Aorta (tissue), 5 donors: ENCODE measurements around the gene FKBP5. TPM values are rescaled to one million over a fixed set of nuclear protein-coding genes. Genes with fewer than 3 reads are reported as not detected.
"Not testable (repeated sequence)": the region's sequence is repeated elsewhere in the genome, so short reads cannot be mapped to it uniquely, and the experiment has no call there.

ENCODE experiments used
- ATAC-seq: fragments of 200-7000 bp; cut with Tn5 transposase; one replicate; pipeline ENCODE4 v1.9.1; 2022; ENCODE audit warnings: moderate library complexity; ENCODE audit not compliant: low FRiP score
- DNase-seq, 2 donors: peaks; one replicate each; pipeline ENCODE4 v3.0.0-alpha.2; 2020
- H3K27ac ChIP-seq, 2 donors: one replicate each; pipeline ENCODE4 v1.5.1; 2013; ENCODE audit warnings: low read length in 2 of 2, mild to moderate bottlenecking in 2 of 2, moderate library complexity in 2 of 2, control low read depth in 1 of 2, inconsistent platforms in 1 of 2, low read depth in 1 of 2
- H3K27me3 ChIP-seq, 2 donors: one replicate each; pipeline ENCODE4 v1.6.1; 2013; ENCODE audit warnings: control low read depth in 1 of 2, low read length in 1 of 2, mild to moderate bottlenecking in 1 of 2, moderate library complexity in 1 of 2; ENCODE audit not compliant: insufficient read depth in 2 of 2, control insufficient read depth in 1 of 2
- H3K36me3 ChIP-seq, 2 donors: one replicate each; pipeline ENCODE4 v1.6.1; 2013; ENCODE audit warnings: control low read depth in 1 of 2, low read length in 1 of 2, mild to moderate bottlenecking in 1 of 2; ENCODE audit not compliant: insufficient read depth in 2 of 2, control insufficient read depth in 1 of 2
- H3K4me1 ChIP-seq, 2 donors: one replicate each; pipeline ENCODE4 v1.6.1; 2013; ENCODE audit warnings: low read length in 2 of 2, control low read depth in 1 of 2, mild to moderate bottlenecking in 1 of 2, moderate library complexity in 1 of 2; ENCODE audit not compliant: insufficient read depth in 2 of 2, control insufficient read depth in 1 of 2
- H3K4me3 ChIP-seq, 2 donors: one replicate each; pipeline ENCODE4 v1.5.1; 2013; ENCODE audit warnings: low read length in 2 of 2, control low read depth in 1 of 2, mild to moderate bottlenecking in 1 of 2
- H3K9me3 ChIP-seq: one replicate; pipeline ENCODE4 v1.6.1; 2013; ENCODE audit warnings: mild to moderate bottlenecking, low read length; ENCODE audit not compliant: control insufficient read depth
- WGBS, 2 donors: extraction: QIAGEN DNeasy Blood & Tissue Kit; methylation state at CpG; one replicate each; pipeline ENCODE4 v1.1.7; 2013; 5-methylcytosine and 5-hydroxymethylcytosine counted together
- intact Hi-C, 2 donors: fragments of 100-400 bp; cut with DNase I; formaldehyde crosslinking; loops; one replicate each; pipeline versions ENCODE4 v1.14.2 to v1.15.0; 2022
- microRNA-seq, 2 donors: library from miRNA; unstranded; fragments of <30 nt; microRNA quantifications; one replicate each; pipeline ENCODE4 v1.2.0, GENCODE V29; 2020
- polyA plus RNA-seq, 2 donors: library from polyadenylated mRNA; stranded (reverse); fragments of 200-250 nt; gene quantifications; one replicate each; pipeline ENCODE4 v1.2.3, GENCODE V29; 2013
- total RNA-seq, 2 donors: library from RNA; stranded (reverse); fragmentation: NEBNext Ultra II Directional; extraction: Animal tissue kit (Norgen Biotek cat#: 25700); gene quantifications; one replicate each; pipeline ENCODE4 v1.2.1, GENCODE V29; 2021
- donor health status: healthy with polysubstance abuse.
- donor health status: Bipolar disorder and iron deficiency.
- donor health status: DM: no; HTN: no; CAD: no.
- donor health status: DM: no; HTN: no; CAD: no.
- donor health status: DM: yes; HTN: yes; CAD: no.

FKBP5 gene
- total and polyA plus RNA-seq, 4 donors = 25.1 to 102 (median 87.6) TPM

- intact Hi-C loops, H3K36me3 ChIP-seq, H3K4me3 ChIP-seq, H3K9me3 ChIP-seq, H3K27ac ChIP-seq, H3K27me3 ChIP-seq, H3K4me1 ChIP-seq, ATAC-seq: not testable (repeated sequence)
- WGBS, 2 donors = 86 to 89% methylated on average over 6 of the region's 6 CpGs
- peak in 1 of 2 donors; percentile 23 for DNase-seq
Measured at GRCh38 chr6:35535847-35536246, 152.9 kb downstream of the FKBP5 start.

GRCh38 chr6:35534407-35535170, 154.1 kb downstream of the FKBP5 start:
- intact Hi-C loops = no loop called here
- H3K27me3 ChIP-seq = no peaks in the 10 kb centered on the region
- no peak for ATAC-seq
- no peaks in the 10 kb centered on the region for H3K4me1 ChIP-seq
- no peaks in the 10 kb centered on the region for H3K9me3 ChIP-seq
- no peak overlapping the region for H3K27ac ChIP-seq
- peak in 1 of 2 donors; percentile 42 for DNase-seq
- 37 to 44% methylated on average over 11 of the region's 11 CpGs for WGBS, 2 donors
- H3K36me3 ChIP-seq = no peaks in the 10 kb centered on the region
- H3K4me3 ChIP-seq = no peak overlapping the region

DNA sequence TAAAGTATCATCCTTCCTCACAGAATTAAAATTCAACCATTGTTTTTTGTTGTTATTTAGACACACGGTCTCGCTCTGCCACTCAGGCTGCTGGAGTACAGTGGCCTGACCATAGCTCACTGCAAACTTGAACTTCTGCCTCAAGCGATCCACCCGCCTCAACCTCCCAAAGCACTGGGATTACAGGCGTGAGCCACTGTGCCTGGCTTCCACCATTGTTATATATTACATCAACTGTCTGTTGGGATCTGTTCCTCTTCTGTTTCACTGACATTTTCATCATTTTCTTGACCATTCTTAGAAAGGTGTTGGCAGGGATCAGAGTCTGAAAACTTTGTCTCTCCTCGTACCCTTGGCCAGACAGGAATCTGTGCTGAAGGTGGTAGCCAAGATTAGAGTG, 154.7 kb downstream of the FKBP5 start:
- 67 to 70% methylated on average over 6 of the region's 6 CpGs for WGBS, 2 donors
- no peaks in the 10 kb centered on the region for H3K9me3 ChIP-seq
- no peak overlapping the region for H3K27ac ChIP-seq
- no peak for DNase-seq
- no peaks in the 10 kb centered on the region for H3K36me3 ChIP-seq
- H3K27me3 ChIP-seq = no peaks in the 10 kb centered on the region
- ATAC-seq = no peak
- H3K4me3 ChIP-seq = no peak overlapping the region
- no peaks in the 10 kb centered on the region for H3K4me1 ChIP-seq
- intact Hi-C loops = no loop called here

DNA sequence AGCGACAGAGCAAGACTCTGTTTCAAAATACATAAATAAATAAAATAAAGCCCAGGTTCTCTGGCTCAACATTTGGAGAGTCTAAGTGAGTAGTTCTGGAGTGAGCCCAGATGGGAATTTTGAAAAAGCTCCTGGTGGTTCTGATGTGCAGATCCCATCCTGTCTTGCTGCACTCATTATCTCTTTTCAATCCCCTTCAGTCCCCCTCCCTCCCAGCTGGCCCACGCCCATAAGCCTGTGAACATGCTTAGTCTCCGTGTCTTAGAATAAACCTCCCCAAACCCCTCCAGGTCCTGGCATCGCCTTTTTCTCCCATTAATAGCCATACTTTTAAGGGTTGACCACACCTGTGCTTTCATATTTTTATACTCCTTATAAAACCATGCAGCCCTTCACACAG, 156.6 kb downstream of the FKBP5 start:
- intact Hi-C loops = no loop called here
- DNase-seq (peak in 1 of 2 donors; percentile 15), ATAC-seq (no peak)
- Histone ChIP-seq H3K27me3 (no peaks in the 10 kb centered on the region), H3K36me3 (no peaks in the 10 kb centered on the region), H3K27ac (no peak overlapping the region), H3K4me1 (no peaks in the 10 kb centered on the region), H3K4me3 (no peak overlapping the region), H3K9me3 (no peaks in the 10 kb centered on the region)
- WGBS, 2 donors = 71 to 80% methylated on average over 4 of the region's 4 CpGs

DNA sequence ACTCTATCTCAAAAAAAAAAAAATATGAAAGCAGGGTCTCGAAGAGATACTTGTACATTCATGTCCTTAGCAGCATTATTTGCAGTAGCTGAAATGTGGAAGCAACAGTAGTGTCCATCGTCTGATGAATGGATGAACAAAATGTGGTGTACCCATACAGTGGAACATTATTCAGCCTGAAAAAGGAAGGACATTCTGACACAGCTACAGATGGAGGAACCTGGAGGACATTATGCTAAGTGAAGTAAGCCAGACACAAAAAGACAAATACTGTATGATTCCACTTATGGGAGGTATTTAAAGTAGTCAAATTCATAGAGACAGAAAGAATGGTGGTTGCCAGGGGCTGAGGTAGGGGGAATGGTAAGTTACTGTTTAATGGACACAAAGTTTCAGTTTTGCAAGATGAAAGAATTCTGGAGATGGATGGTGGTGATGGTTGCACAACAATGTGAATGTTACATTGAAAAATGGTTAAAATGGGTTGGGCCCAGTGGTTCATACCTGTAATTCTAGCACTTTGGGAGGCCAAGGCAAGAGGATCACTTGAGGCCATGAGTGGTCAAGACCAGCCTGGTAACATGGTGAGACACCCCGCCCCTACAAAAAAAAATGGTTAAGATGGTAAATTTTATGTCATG, 164.2 kb downstream of the FKBP5 start:
- intact Hi-C loops = no loop called here
- Histone ChIP-seq H3K4me3 (no peak overlapping the region), H3K36me3 (no peaks in the 10 kb centered on the region), H3K9me3 (no peaks in the 10 kb centered on the region), H3K4me1 (no peaks in the 10 kb centered on the region), H3K27ac (no peak overlapping the region), H3K27me3 (no peaks in the 10 kb centered on the region)
- no peak for DNase-seq
- ATAC-seq = no peak
- 88 to 96% methylated on average over 3 of the region's 3 CpGs for WGBS, 2 donors

Small RNAs within 50 kb of the gene (microRNA-seq; reads per million reads assigned to microRNA genes)
- gene MIR5690 = 1.2 to 2.0 reads per million in 2 donors

Other genes with a start within 250 kb of the FKBP5 start
- gene FANCE, start 236.6 kb downstream of the FKBP5 start, total RNA-seq = 1 to 10 TPM; 4.7 to 5.5 TPM
- 1 to 10 TPM; 1.3 to 4.4 TPM for gene FANCE, start 236.6 kb downstream of the FKBP5 start, polyA plus RNA-seq
- gene RPL10A, start 220.5 kb downstream of the FKBP5 start, total RNA-seq = 100 to 1,000 TPM; 834 to 875 TPM
- 1,000 to 10,000 TPM; 2,062 to 2,391 TPM for gene RPL10A, start 220.5 kb downstream of the FKBP5 start, polyA plus RNA-seq
- 10 to 100 TPM; 43.5 to 78.0 TPM for gene TEAD3, start 191.8 kb downstream of the FKBP5 start, total RNA-seq
- 10 to 100 TPM; 16.7 to 54.2 TPM for gene TEAD3, start 191.8 kb downstream of the FKBP5 start, polyA plus RNA-seq
- gene TULP1, start 176.0 kb downstream of the FKBP5 start, total RNA-seq = not detected
- gene TULP1, start 176.0 kb downstream of the FKBP5 start, polyA plus RNA-seq = 1 to 10 TPM in 1 of 2 donors, not detected in 1; 3.3 TPM
- gene ARMC12, start 48.1 kb upstream of the FKBP5 start, total RNA-seq = 1 to 10 TPM in 1 of 2 donors, under 1 TPM in 1; 0.52 to 1.4 TPM
- 1 to 10 TPM in 1 of 2 donors, under 1 TPM in 1; 0.25 to 6.4 TPM for gene ARMC12, start 48.1 kb upstream of the FKBP5 start, polyA plus RNA-seq
- not detected for gene CLPSL2, start 87.7 kb upstream of the FKBP5 start, total RNA-seq
- gene CLPSL2, start 87.7 kb upstream of the FKBP5 start, polyA plus RNA-seq = not detected
- not detected for gene CLPSL1, start 92.1 kb upstream of the FKBP5 start, total RNA-seq
- gene CLPSL1, start 92.1 kb upstream of the FKBP5 start, polyA plus RNA-seq = not detected
- 1 to 10 TPM; 2.7 to 3.2 TPM for gene CLPS, start 108.4 kb upstream of the FKBP5 start, total RNA-seq
- 1 to 10 TPM; 3.5 to 7.9 TPM for gene CLPS, start 108.4 kb upstream of the FKBP5 start, polyA plus RNA-seq
- not detected for gene LHFPL5, start 116.4 kb upstream of the FKBP5 start, total RNA-seq
- not detected for gene LHFPL5, start 116.4 kb upstream of the FKBP5 start, polyA plus RNA-seq
- gene SRPK1, start 232.2 kb upstream of the FKBP5 start, total RNA-seq = 10 to 100 TPM; 26.1 to 29.7 TPM
- gene SRPK1, start 232.2 kb upstream of the FKBP5 start, polyA plus RNA-seq = 10 to 100 TPM in 1 of 2 donors, 1 to 10 TPM in 1; 9.7 to 14.8 TPM